ENCODE measurements around the gene KAZALD1.

The KAZALD1 gene, protein sequence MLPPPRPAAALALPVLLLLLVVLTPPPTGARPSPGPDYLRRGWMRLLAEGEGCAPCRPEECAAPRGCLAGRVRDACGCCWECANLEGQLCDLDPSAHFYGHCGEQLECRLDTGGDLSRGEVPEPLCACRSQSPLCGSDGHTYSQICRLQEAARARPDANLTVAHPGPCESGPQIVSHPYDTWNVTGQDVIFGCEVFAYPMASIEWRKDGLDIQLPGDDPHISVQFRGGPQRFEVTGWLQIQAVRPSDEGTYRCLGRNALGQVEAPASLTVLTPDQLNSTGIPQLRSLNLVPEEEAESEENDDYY

DNA sequence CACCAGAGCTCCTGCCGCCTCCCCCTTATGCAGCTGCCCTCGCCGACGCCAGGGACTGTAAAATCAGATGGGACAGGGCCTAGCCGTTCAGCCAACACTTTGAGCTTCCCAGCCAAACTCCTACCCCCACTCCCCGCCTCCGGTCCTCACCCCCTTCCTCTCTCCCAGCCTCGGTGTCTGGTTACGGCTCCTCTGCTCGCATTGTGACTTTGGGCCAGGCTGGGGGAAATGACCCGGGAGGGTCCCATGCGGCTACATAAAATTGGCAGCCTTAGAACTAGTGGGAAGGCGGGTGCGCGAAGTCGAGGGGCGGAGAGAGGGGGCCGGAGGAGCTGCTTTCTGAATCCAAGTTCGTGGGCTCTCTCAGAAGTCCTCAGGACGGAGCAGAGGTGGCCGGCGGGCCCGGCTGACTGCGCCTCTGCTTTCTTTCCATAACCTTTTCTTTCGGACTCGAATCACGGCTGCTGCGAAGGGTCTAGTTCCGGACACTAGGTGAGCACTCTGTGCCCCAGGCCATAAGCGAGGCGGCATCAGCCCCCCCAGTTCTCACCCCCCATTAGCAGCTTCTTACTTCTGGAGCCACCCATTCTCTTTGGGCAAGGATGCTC, at the start of gene KAZALD1:
KAZALD1 (plus strand) TSS at position 366 of the 608 bp plus-strand sequence. CDS start 604 bp downstream, outside the sequence.
- DNase-seq = no peak

DNA sequence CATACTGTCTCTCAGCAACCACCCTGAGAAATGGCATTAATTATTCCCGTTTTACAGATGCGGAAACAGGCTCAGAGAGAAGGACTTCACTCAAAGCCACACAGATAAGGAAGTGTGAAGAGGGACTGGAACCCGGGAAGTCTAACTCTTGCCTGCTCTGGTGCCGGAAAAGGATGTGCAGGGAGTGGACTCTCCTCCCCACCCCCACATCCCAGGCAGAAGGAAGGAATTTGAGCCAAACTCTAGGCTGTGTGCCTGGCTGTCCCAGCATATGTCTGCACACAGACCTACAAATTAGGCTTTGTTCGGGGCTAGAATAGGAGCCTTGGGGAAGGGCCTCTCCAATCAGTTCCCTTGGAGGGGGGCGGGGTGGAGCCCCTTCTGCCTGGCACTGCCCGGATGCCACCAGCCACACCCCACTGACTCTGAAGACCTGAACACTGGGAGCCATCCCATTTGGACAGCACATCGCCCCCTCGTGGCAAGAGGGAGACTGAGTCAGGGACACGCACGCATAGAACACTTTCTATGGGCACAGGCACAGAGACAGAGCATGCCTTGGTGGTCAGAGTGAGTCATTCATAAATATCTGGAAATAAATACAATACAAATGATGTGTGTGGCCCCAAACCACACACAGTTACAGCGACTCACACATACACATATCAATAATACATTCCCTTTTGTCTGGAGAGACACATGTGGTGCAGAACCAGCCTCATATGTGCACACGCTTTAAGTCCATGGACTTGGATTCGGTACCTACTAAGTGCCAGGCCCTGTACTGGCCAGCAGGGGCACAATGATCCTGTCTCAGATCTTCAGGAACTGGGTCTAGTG, 49.0 kb upstream of the KAZALD1 start:
- DNase-seq = peak; percentile 74

DNA sequence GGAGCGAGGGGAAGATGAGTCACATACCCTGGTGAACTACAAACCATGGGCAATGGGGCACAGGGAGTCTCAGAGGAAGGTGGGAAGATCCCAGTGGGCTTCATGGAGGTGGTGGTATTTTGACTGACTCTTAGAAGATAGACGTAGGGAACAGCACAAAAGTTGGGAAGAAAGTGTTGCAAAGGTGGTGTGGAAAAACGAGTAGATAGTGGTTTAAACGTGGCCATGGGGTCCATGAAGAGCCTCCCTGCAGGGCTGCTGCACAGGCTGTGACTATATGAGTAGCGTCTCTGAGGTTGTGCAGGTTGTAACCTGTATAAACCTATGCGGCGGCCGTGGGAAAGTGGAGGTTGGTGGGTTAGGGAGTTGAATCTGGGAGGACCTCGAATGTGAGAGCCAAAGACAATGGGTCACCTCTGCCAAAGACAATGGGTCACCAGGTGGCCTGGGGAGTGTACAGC, 48.4 kb upstream of the KAZALD1 start:
- DNase-seq = no peak

DNA sequence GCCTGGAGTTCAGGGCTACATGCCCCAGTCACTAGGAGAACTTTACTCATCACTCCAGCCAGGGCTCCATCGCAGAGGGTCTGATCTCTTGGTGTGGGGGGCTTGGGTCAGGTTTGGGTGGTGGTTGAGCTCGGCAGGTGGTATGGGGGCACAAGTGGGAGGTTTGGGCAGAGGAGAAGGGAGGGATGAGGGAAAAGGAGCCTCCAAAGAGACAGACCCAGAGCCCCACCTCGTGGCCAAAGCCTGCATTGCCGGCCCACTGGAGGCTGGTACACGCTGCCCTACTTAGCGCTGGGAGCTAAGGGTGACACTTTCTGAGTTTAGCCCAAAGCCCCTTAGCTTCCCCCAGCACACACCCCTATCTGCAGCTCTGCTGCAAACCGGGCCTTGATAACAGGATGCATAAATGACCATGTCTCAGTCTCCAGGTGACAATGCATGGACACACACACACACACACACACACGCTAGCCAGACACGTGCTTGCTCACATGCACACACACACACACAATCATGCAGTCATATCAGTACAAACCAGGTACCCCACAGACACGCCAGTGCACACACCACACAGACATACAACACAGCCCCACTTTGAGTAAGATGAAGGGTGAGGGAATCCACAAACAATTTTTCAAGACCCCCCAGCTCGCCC, 47.4 kb upstream of the KAZALD1 start:
- peak; percentile 76 for DNase-seq

DNA sequence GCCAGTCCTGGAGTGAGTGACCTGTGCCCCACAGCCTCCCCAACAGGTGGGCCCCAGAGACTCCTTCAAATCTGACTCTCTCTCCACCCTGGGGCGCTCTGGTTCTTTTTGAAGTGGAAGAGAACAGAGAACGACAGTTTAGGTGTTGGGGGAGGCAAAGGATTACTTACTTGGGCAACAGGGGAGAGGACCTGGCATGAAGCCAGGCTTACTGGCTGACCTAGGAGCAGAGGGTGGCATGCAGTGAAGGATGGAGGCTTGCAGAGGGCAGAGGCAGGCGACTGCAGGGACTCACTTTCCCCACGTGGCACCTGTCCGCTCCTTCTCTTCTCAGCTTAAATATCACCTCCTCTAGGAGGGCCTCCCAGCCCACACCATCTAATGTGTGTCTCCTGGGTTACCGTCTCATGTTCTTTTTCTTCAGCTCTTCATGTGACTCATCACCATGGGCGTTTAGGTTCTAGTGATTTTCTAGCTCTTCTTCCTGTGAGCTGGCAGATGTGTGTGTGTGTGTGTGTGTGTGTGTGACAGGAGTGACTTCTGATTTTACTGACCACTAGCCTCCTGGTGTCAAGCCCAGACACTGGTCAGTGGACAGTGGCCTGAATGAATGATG, 46.7 kb upstream of the KAZALD1 start:
- DNase-seq = no peak

DNA sequence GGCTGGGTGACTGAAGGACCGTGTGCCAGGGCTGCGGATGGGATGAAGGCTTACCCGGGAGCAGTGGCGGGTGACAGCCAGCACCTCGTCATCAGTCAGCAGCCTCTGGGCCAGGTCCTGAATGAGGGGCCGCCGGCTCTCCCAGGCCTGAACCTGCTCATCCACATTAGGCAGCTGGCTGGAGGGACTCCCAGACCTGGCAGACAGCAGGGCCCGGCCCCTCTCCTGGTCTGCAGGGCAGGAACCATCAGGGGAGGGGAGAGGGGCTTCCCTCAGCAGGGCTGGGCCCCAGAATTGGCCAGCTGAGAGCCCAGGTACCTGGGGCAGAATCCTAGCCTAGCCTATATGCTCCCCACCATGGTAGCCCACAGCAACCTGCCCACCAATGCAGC, 46.2 kb upstream of the KAZALD1 start:
- no peak for DNase-seq

DNA sequence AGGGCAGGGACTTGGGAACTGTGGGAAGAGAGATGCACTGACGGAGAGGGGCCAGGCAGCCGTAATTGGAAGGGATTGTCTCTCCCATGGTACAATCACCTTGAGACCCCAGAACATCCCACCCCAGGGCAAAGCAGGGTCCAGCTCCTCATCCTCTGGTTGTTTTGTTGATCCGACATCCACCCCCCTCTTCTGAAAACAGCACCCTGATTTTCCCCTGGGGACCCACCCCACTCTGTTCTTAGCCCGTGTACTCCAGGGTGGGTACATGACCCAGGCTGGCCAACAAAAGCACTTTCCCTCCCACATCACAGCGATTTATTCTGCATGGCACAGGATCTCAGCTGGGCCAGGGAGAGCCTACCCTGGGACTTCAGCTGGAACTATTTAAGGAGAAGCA, 45.0 kb upstream of the KAZALD1 start:
- DNase-seq = no peak

DNA sequence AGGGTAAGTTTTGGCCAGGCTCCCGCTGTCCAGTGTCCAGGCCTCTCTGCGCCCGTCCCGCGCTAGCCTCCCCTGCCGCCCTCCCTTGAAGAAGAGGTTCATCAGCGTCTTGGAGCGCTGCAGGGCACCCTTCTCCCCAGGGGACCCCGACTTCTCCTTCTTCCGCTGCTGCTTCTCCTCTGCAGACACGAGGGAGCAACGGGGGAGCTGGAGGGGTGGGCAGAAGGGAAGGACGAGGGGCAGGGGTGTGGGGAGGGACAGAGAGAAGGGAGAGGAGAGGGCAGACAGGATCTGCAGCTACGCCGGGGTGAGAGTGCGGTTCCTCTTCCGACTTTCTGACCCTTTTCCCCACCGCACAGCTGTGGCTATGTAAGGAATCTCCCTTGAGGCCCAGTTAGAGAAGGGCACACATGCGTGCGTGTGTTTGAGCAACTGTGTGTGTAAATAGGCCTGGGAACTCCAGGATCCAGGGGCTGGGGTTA, 43.6 kb upstream of the KAZALD1 start:
- no peak for DNase-seq

DNA sequence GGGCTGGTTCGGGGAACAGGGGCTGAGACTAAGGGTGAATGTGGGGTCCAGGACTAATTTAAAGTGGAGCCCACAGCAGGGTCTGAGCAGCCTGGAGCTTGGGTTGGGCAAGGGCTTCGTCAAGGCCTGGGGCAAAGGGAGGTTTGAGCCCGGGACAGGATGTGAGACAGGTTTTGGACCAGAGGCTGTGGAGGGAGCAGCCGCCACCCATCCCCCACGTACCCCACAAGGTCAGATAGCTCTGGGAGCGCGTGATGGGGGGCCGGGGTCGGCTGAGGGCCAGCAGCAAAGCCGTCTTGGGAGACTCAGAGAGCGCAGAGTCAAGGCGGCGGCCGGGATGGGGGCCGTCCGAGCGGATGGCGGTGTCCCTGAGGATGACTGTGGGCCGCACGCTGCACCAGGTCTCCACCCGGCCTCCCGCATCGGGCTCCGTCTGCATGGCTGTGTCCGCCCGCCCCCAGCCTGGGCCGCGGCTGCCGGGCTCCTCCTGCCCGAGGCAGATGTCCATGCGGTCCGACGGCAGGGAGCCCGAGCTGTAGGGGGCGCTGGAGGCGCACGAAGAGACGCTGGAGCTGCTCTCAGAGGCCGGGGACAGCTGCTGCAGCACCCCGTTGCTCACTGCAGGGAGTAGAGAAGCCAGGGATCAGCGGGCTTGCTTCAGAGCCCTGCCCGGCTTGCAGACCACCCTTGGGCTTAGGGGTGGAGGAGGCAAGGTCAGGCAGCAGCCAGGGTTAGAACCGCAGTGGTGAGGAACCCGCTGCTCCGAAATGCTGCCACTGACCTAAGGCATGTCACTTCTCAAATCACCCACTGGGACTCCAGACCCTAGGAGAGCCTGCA, 43.0 kb upstream of the KAZALD1 start:
- DNase-seq = peak; percentile 74

DNA sequence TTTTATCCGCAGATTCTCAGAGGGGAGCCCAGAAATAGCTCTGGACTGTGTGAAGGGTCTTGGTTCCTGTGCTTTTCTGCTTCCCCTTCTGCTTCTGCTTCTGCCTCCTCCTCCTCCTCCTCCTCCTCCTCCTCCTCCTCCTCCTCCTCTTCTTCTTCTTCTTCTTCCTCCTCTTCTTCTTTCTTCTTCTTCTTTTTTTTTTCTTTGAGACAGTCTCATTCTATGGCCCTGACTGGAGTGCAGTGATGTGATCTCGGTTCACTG, 42.4 kb upstream of the KAZALD1 start:
- DNase-seq = no peak

DNA sequence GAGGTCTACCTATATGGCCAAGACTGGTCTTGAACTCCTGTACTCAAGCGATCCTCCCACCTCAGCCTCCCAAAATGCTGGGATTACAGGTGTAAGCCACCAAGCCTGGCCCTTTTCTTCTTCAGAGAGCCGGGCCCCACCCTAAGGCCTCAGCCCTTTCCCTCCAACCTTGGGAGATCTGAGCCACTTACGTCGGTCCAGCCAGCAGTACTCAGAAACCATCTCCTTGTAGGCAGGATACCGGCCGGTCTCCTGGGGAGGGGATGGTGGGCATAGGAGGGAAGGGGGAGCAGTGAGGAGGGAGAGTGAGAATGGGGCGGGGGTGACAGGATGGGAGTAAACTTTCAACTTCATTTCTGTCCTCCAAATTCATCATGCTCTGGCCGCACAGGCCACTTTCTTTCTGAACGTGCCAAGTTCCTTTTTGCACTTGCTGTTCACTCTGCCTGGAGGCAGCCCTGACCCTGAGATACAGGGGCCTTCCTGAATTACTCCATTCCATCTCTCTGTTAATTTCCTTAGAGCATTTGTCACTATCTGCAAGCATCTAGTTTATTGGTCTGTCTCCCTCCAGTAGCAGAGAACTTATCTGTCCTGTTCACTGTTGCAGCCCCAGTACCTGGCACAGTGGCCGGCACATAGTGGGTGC, 41.2 kb upstream of the KAZALD1 start:
- no peak for DNase-seq

DNA sequence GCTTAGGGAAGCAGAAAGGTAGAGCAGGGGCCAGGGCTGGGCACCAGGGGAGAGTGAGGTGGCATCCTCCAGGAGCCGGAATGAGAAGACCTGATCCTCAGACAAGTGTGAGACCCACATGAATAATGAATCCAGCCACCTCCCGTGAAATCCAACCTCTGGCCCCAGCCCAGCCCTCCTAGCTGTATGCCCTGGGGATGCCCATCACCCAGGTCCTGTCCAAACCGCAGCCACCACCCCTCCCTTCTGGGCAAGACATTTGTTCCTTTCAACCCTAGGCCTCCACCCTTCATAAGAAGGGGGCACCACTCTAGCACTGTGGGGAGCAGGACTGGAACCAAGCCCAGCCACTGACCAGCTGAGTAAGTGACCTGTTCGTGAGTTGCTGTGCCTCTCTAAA, 40.5 kb upstream of the KAZALD1 start:
- DNase-seq = no peak

DNA sequence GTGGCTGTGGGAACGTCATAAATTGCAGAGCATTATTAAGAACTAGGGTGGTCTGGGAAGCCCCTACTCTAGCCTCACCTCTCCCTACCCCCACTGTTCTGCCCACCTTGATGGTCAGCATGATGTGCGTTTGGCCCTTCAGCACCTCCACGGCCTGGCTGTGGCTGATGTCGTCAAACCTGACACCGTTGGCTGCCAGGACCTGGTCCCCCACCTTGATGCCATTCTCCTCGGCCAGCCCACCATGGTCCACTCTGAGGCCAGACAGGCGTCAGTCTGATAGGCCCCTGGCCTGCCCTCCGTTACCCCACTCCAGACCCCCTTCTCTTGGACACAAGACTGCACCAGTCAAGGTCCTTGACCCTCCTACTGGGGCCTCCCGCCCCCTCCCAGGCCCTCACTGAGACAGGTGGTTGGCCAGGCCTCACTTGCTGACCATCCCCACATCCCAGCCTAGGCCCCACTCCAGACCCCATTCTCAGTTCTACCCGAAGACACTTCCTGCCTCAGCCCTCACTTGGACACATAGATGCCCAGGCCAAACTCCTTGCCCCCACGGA, 40.0 kb upstream of the KAZALD1 start:
- no peak for DNase-seq

DNA sequence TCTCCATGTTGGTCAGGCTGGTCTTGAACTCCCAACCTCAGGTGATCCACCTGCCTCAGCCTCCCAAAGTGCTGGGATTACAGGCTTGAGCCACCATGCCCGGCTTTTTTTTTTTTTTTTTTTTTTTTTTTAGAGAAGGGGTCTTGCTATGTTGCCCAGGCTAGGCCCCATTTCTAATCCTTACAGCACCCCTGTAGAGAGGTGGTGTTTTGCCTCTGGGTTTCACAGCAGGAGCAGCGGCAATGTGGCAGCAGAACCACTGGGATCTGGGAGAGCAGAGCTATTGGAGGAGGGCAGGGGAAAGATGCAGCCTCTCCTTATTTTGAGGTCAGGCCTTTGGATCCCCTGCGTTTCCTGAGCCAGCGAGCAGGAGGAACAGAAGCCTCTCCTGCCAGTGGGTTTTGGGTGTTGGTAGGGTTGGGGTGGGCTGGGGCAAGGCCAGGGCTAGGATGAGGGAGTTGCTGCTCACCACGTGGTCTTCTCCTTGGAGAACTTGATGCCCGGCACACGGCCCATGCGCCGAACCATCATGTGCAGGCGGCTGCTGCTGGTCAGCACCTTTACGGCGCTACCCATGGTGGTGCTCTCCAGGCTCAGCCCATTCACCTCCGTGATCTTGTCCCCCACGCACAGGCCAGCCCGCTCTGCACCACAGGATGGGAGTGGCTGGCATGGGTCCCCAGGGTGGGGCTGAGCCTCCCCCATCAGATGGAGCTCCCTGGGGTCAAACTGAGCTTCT, 38.7 kb upstream of the KAZALD1 start:
- no peak for DNase-seq

DNA sequence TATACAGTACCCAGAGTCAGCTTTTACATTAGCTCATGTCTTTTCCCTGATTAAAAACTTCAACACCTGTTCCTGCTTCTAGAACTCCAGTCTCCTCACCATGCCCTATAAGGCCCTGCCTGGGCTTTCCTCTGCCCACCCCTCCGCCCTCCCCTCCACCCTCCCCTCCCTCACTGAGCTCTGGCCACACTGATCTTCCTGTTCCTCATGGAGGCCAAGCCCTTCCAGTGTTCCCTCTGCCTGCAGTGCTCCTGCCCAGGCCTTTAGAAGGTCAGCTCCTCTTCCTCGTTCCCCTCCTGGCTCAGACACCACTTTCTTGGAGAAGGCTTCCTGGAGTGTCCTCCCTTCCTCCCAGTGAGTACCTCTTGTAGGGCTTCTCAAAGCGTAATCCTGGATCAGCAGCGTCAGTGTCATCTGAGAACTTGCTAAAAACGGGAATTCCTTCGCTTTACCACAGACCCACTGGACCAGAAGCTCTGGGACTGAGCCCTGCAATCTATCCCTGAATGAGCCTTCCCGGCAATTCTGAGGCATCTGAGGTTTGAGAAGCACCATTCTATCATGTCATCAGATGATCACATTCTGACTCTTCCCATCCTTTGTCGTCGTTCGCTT, 34.6 kb upstream of the KAZALD1 start:
- no peak for DNase-seq

DNA sequence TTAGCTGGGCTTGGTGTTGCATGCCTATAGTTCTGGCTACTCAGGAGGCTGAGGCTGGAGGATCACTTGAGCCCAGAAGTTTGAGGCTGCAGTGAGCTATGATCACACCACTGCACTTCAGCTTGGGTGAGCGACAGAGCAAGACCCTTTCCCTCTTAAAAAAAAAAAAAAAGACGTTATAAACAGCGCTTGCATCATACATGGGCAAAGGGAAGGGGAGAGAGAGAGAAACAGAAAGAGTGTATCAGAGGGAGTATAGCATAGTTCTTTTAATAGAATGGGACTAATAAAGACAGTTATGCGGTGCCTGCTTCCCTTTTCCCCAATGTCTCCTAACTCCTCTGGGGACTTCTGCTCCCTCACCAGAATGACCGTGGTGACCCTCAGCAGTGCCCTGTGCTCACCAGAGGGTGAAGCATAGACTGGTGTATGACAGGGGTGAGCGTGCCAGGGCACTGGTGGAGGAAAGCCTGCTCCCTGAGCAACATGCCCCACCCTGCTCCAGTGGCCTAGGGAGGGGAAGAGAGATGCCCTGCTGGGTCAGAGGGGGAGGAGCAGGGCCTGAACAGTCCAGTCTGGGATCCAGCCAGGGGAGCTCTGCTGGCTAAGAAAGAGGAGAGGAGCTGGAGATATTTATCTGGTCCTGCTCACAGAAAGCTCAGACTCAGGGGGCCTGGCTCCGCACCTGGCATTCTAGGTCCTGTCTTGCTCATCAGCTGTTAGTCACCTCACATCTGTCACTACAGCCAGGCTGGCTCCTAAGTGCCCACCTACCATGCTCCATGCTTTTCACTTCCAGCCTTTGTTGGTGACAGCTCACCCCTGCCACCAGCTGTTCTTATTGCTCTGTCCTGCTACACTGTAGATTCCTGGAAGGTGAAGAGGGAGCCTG, 33.1 kb upstream of the KAZALD1 start:
- no peak for DNase-seq

DNA sequence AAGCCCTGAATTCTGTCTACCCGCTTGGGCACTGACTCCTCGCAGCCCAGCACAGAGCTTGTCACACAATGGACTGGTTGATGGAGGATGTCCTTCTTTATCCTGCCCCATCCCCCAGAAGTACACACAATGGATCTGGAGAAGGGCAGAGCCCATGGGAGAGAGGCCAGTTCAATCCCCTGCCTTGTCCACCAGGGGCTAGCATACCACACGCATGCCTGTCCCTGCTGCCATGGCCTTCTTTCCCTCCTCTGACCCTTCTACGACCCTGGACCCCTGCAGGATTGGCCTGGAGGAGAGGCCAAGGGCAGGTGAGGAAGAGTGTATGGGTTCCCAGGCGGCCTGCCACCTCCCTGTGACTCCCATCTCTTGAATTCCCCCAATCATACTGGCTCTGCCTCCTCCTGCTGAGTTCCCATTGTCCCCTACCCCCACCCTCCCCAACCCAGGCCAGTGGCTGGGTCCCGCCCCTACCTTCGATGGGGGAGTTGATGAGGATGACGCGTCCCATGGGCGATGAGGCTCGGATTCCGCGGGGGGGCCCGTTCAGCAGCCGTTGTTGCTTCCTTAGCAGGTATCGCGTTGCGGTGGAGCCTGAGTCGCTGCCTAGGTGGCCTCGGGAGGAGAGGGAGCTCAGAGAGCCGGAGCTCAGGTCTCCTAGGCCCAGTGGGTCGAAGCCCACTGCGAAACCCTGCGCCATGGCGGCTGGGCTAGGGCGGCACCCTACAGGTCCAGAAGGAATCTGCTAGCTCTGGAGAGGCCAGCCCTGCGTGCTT, 32.1 kb upstream of the KAZALD1 start:
- DNase-seq = no peak
